Measurements from ENCODE around the gene CAV2. TPM values are rescaled to one million over a fixed set of nuclear protein-coding genes. Genes with fewer than 3 reads are reported as not detected.

CAV2 gene
- total and polyA plus RNA-seq, 9 of the 15 experiments (the other 6 are each of a cell fraction or from before 2014, with no cell fraction given) = 16.1 to 137 (median 38.3) TPM

DNA sequence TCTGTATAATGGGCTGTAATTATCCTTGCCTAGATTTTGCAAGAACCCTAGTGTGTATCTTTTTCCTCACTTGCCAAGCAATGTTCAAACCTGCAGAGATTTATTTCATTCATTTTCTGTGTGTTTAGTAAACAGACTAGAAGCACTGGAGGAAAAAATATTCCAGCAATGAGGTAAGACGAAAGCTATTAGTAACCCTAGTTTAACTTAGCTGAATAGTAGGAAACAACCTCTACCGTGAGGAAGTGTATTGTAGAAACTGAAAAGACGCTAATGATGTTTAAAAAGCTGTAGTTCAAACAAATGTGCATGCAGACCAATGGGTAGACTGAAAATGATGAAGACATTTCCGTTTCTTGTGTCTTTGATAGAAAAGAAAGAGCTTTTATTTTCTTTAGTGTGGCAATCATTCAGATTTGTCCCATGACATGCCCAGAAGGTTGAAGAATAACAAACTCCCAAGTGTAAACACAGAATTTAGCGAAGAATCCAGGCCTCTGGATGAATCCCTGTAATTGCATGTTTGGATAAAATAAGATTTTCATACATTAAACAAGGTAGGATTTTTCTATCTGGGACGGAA lies 46.0 kb downstream of the CAV2 start:
- H4K20me1 ChIP-seq (replicated peaks; ENCODE audit: control insufficient read depth, insufficient read depth, low read length) = no peaks in the 10 kb centered on the region
- no peak for DNase-seq (ENCODE audit: extremely low read depth in 1 of 4, low spot score in 3 of 4)
- no peak overlapping the region for H3K27ac ChIP-seq (ENCODE audit: extremely low read depth, low read depth, low read length)
- H3K36me3 ChIP-seq (ENCODE audit: control insufficient read depth, insufficient read depth, low read length) = no peaks in the 10 kb centered on the region
- in situ Hi-C loops (cut with MboI) = no loop called here
- H3K9me1 ChIP-seq (ENCODE audit: control insufficient read depth, insufficient read depth, low read length) = no peaks in the 10 kb centered on the region
- H3K4me3 ChIP-seq = no peak overlapping the region
- ChIA-PET CTCF (ENCODE audit: low intra/inter-chr PET ratio) (no interaction called here), POLR2A (no interaction called here)
- H3K4me1 ChIP-seq (replicated peaks in 1 of 2; ENCODE audit: control insufficient read depth in 2 of 2, insufficient read depth in 2 of 2, low read length in 2 of 2) = peaks cover 0 to 2% of the 10 kb centered on the region in 2 experiments; a peak in 2 of 5 replicates
- no peak overlapping the region for H3K4me2 ChIP-seq (ENCODE audit: insufficient read depth, low read length)
- peaks cover 8 to 10% of the 10 kb centered on the region in 2 experiments; a peak in 3 of 5 replicates for H3K27me3 ChIP-seq (ENCODE audit: control insufficient read depth in 2 of 2, insufficient read depth in 2 of 2, low read length in 2 of 2)
- no peaks in the 10 kb centered on the region for H3K79me2 ChIP-seq (ENCODE audit: control insufficient read depth, insufficient read depth, low read length)
- intact Hi-C loops (cut with micrococcal nuclease) = no loop called here
- no peak overlapping the region for H3K9ac ChIP-seq (ENCODE audit: insufficient read depth in 1 of 2, low read depth in 2 of 2, low read length in 2 of 2)
- no peak overlapping the region for H2AFZ ChIP-seq (ENCODE audit: low read depth, low read length)
- no peak for FAIRE-seq
- no TSS peak for BruUV-seq (replicated peaks)
- ATAC-seq = no peak
- 3% methylated on average over 6 of the region's 6 CpGs for WGBS (ENCODE audit: insufficient coverage, low coverage, missing lambda C conversion rate)
- H3K9me3 ChIP-seq (replicated peaks; ENCODE audit: control insufficient read depth, insufficient read depth, low read depth, low read length) = no peaks in the 10 kb centered on the region
- TF ChIP-seq ZBTB40 (IDR thresholded peaks at IDR 0.05) = no peak
- TF ChIP-seq ZBTB40 (CRISPR knock-in tag; IDR thresholded peaks at IDR 0.05) = no peak
- no peak for TF ChIP-seq E2F1 (CRISPR knock-in tag; IDR thresholded peaks at IDR 0.05)
- no peak for TF ChIP-seq ZNF184 (CRISPR knock-in tag; IDR thresholded peaks at IDR 0.05)
- no peak for TF ChIP-seq TEAD1 (CRISPR knock-in tag; IDR thresholded peaks at IDR 0.05)
- TF ChIP-seq, protein P1, sequence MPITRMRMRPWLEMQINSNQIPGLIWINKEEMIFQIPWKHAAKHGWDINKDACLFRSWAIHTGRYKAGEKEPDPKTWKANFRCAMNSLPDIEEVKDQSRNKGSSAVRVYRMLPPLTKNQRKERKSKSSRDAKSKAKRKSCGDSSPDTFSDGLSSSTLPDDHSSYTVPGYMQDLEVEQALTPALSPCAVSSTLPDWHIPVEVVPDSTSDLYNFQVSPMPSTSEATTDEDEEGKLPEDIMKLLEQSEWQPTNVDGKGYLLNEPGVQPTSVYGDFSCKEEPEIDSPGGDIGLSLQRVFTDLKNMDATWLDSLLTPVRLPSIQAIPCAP (CRISPR knock-in tag; IDR thresholded peaks at IDR 0.05; ENCODE audit: borderline replicate concordance) = no peak
- TF ChIP-seq POLR2H (tag; IDR thresholded peaks at IDR 0.05; ENCODE audit: low read depth) = no peak
- TF ChIP-seq CTCF (IDR thresholded peaks at IDR 0.05 in 2 of 3, conservative IDR thresholded peaks at IDR 0.05 in 1 of 3; ENCODE audit: insufficient read depth in 2 of 3, low read depth in 1 of 3, low read length in 3 of 3) = no peak

Measured in K562 (cell line).